GM19328 (cell line): ENCODE results near the gene ZBTB18.
"Not testable (repeated sequence)": the region's sequence is repeated elsewhere in the genome, so short reads cannot be mapped to it uniquely, and the experiment has no call there.

Source experiments
- ATAC-seq: cut with Tn5 transposase; IDR thresholded peaks from one replicate; pipeline ENCODE4 v1.9.1; 2021; ENCODE audit warnings: mild to moderate bottlenecking, moderate library complexity; ENCODE audit not compliant: unreplicated experiment

The ZBTB18 gene

GRCh38 chr1:244050835-244051444, at the start of gene ZBTB18:
Gene ZBTB18 (plus strand): TSS chr1:244051283. CDS start chr1:244051432, 149 bp downstream.
- no peak for ATAC-seq

DNA sequence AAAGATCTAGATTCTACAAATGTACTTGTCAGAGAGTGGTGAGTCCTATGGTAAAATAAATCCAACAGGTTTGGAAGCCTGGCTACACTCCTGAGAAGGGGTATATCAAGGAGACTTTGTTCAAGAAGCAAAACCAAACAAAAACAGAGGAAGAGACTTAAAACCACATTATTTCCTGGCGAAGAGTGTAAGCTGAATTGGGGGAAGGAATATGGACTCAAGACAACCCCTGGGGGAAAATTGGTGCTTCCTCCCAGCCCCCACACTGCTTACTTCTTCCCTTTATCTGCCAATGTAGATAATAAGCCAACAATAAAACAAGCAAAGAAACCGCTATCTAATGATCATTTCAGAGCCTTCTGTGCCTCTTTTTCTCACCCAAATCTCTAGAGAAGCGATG, 48.4 kb upstream of the ZBTB18 start:
- no peak for ATAC-seq

DNA sequence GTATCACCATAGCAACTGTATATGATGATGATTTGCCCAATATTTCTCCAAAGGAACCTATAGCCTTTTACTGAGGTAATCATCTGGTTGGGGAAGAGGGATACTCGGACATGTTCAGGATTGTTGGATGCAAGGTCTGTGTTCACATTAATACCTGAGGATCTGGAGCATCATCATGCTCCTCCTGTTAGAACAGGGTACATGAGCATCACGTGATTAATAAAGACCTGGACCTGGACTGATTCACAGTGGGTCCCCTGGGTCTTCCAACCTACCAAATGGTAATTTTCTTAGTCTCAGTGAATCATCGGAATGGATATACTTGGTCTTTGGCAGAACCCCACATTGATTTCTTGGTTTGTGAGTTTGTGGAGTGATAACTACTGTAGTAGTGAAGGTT, 45.6 kb upstream of the ZBTB18 start:
- no peak for ATAC-seq

GRCh38 chr1:244006381-244006901, 44.6 kb upstream of the ZBTB18 start:
- no peak for ATAC-seq

- no peak for ATAC-seq
Observed at GRCh38 chr1:244006961-244007360, 44.1 kb upstream of the ZBTB18 start.

GRCh38 chr1:244010191-244010590, 40.9 kb upstream of the ZBTB18 start:
- no peak for ATAC-seq

DNA sequence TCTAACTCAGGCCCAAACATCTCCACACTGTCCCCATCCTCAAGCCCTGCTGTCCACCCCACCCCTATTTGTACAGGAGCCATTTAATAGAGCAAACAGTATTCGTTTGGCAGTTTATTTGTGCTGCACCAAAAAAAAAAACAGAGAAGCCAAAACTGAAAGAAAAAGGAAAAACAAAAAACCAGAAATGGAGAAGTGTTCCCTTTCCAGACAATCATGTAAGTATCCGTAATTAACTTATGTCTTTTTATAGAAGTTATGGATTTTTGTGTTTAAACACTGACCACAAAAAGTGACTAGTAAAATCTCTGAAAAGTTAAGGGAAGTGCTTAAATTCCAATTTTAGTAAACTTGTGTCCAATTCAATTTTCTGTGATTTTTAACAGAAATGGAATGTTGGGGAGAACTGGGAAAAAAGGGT, 40.4 kb upstream of the ZBTB18 start:
- no peak for ATAC-seq

DNA sequence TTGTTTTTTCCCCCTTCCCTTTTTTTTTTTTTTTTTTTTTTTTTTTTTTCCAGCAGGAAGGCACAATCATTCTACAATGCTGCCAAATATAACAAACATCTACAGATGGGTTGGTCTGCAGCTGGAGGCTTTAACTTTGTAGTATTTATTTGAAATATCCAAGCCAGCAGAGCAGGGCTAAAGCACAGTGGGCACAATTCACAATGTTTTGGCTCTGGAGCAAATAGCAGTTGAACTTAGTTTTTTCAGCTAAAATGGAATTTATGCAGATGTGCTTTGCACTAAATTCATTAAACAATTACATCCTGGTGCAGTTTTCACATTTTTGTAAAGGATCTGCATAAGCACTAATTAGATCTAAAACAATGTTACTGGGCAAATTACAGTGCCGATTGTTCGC, 39.8 kb upstream of the ZBTB18 start:
- no peak for ATAC-seq

GRCh38 chr1:244011786-244012185, 39.3 kb upstream of the ZBTB18 start:
- no peak for ATAC-seq

GRCh38 chr1:244012202-244012601, 38.9 kb upstream of the ZBTB18 start:
- ATAC-seq = no peak

DNA sequence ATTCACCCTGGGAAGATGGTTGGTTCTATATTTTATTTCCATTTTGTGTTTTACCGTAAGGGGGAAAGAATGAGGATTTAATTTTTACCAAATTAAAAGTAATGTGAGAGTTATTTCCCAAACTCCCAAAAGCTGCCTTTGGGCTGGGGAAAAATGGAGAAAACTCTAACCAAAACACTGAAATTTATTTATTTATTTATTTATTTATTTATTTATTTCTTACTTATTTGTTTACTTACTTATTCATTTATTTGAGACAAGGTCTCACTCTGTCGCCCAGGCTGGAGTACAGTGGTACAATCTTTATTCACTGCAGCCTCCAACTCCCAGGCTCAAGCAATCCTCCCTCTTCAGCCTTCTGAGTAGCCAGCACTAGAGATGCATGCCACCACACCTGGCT, 38.0 kb upstream of the ZBTB18 start:
- no peak for ATAC-seq

DNA sequence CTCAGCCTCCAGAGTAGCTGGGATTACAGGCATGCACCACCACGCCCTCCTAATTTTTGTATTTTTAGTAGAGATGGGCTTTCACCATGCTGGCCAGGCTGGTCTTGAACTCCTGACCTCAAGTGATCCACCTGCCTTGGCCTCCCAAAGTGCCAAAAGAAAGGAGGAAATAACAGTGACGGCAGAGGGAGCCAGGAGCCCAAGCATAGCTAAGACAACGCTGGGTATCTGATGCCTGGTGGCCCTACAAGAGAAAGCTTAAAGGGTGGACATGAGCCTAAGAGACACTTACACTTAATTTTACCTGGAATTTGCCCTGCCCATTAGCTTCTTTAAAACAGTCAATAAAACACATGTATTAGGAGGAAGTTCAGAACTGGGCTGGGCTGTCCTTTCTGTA, 36.2 kb upstream of the ZBTB18 start:
- not testable (repeated sequence) for ATAC-seq

- no peak for ATAC-seq
Observed at GRCh38 chr1:244019982-244020485, 31.0 kb upstream of the ZBTB18 start.

DNA sequence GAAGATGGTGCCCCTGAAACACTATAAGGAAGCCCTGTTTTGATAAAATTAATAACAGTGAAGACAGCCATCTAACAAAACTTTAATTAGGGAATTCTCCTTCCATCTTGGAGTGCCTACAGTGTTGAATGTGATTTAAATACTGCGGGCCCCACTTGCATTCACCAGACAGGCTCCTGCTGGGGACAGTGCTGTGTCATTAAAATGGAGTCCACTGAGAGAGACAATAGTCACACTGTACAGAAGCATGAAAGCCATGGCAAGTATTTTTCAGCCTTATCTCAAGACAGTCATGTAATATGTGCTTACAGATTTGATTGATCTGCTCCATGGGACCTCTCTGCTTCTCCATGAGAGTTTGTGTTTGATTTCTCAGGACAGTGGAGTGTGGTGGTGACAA, 29.7 kb upstream of the ZBTB18 start:
- ATAC-seq = no peak

DNA sequence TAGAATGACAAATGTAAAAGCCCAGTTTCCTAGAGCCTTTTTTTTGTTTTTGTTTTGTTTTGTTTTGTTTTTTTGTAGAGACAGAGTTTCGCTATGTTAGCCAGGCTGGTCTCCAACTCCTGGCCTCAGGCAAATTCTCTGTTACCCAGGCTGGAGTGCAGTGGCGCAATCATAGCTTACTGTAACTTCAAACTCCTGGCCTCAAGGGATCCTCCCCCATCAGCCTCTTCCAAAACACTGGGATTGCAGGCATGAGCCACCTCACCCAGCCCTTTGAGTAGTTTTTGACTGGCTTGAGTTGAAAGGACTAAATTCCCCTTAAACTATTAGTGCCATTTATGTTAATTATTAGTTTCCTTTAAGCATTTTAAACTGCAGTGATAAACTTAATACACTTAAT, 28.8 kb upstream of the ZBTB18 start:
- no peak for ATAC-seq

DNA sequence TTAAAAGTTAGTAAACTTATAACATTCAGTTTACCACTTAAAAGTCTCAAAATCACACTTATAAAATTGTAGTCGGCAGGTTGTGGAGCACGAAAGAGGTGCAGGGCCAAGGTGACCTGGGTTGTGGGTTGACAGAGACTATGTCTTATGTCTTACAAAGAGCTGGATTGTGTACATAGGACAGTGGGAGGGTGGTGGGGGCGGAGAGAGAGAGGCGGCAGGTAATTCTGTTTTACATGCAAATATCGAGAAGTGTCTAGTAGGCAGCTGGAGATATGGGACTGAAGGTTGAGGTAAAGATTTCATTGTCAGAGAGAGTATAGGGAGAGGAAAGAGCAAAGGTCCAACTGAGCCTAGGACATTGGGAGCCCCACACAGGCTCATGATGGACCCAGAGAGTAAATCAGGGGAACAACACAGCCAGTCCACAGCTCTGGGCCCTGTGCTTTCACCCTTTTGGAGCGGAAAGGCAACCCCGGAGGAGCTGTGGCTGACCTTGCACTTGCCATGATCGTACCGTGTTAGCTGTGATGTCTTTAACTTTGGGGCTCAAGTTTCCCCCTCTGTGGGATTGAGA, 28.1 kb upstream of the ZBTB18 start:
- ATAC-seq = no peak

GRCh38 chr1:244027491-244028145, 23.5 kb upstream of the ZBTB18 start:
- no peak for ATAC-seq

DNA sequence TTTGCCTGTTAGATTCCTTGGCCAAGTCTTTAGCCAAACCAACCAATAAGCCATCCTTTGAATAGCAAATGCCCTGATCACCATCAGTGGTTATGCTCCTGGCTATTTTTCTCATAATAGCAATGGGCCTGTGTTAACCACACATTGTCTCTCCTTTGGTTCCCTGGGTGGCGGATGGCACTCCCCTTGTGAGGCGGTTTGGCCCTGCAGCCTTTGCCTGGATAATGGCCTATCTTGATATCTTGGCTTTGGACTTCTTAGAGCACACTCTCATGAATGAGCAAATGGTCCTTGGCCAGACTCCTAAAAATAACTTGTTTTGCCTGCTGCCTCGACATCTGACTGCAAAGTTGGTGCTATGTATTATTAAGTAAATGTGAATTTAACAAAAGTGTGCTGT, 22.4 kb upstream of the ZBTB18 start:
- ATAC-seq = no peak

DNA sequence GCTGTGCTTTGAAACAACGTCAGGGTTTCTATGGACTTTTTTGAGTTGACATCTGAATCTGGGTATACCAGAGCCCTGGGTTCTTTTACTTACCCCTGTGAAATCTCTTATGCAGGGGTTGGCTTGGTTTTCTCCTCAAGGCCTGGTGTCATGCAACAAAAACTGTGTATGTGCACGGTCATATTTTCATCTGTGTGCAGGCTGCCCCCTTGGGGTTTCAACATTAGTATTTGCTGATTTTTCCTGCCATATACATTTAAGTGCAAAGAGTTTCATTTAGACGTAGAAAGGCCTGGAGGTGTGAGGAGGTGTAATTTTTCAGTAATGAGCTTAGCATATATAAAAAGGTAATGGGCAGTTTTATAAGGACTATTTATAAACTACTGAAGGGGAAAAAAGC, 22.0 kb upstream of the ZBTB18 start:
- ATAC-seq = no peak

- ATAC-seq = no peak
Observed at GRCh38 chr1:244030481-244031040, 20.5 kb upstream of the ZBTB18 start.

DNA sequence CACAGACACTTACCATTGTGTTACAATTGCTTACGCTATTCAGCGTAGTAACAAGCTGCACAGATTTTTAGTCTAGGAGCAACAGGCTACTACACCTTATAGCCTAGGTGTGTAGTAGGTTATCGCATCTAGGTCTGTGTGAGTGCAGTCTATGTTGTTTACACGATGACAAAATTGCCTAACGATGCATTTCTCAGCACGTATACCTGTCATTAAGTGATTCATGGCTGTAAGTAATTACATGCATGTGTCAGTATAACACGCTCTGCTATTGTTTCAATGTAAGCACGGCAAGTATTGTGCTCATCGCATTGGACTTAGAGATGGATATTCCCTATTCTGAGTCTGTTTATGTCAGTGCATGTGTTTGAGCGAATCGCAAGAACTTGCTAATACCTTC, 15.7 kb upstream of the ZBTB18 start:
- no peak for ATAC-seq

DNA sequence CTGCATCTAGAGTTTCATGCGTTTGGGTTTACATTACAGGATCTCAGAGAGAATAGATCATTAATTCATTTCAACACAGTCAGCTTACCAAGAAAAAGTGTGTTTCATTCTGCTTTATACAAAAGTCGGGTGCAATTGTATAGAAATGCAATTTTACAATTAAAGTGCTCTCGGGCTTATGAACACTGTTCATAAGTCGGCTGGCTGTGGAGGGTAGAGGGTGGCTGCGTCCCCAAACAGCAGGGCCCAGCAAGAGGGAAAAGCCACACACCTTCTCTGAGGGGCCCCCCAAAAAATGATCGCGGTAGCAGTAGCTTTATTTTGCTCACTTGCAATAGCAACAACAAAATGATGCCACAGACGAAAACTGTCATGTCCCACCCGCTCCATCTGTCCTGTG, 13.8 kb upstream of the ZBTB18 start:
- no peak for ATAC-seq
